ENCODE measurements around the gene SEL1L3.

GRCh38 chr4:25790024-25790423 is 72.8 kb downstream of the SEL1L3 start:
- TF ChIP-seq POLR2A (IDR thresholded peaks at IDR 0.05) (no peak), CTCF (IDR thresholded peaks at IDR 0.05) (no peak)
